HG02623 (cell line): ENCODE measurements around the gene HDAC9.
A peak's percentile ranks its signal among the peaks of the same experiment; 100 is the strongest.

Source experiments
- ATAC-seq: cut with Tn5 transposase; IDR thresholded peaks from one replicate; pipeline ENCODE4 v1.9.1; 2021; ENCODE audit warnings: moderate library complexity; ENCODE audit not compliant: unreplicated experiment

Gene HDAC9

DNA sequence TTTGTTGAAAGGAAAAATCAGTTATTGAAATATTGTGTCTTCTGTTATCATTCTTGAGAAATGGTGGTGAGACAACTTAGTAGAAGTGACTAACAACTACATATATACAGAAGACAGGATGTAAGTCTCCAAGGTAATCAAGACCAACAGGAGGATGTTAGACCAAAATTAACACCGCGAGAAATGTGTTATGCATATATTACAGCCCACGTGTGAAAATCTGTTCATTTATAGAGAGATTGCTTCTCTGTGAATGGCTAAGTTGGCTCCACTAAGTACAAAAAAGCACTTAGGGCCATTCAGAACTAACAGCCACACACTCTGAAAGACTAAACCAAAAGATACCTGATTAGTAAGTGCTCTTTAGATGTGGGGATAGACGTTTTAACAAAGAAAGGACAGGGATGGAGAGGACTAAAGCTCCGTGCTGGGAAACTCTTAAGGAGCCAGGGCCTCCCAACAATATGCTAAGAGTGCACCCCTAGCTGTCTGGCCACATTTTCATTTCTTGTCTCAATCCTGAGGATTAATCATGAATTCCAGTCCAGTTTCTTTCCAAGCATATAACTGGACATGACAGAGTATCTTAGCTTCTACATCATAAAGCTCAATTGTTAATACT is 26.5 kb downstream of the HDAC9 start:
- peak; percentile 42 for ATAC-seq

DNA sequence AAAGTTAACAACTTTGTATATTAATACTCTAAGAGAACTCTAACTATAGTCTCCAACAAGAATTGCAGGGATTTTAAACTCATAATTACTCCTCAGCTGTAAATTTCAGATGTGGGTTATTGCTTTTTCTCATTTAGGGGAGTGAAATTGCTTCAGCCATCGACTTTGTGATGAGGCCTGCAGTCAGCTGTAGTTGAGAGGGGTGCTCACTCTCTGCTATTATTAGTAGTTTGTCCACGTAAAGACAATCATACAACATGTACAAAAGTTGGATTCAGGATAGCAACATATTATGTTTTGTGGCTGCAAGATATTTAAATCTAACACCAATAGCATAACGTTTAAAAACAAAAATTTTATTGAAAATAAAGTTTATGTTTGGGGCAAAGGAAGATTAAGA is 28.7 kb downstream of the HDAC9 start:
- no peak for ATAC-seq

DNA sequence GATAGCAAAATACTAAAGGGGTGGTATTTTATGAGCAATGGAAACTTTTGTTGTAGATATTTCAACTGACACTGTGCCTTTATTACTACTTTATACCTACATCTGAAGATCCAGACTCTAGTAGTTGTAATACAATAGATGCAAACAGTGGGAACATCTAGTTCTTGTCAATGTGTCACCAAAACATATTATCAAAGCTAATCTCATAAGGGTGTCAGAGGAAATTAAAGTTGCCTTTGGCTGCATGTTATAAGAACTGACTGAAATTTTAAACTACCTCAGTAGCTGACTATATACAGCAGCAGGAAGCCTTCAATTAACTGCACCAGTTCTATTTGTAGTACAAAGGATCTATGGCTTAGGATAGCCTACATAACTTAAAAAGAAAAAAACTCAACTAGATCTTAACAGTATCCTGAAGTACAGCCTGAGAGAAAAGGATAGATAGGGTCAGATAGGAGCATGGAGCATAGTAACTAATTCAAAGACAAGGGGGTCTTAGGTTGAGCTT is 30.9 kb downstream of the HDAC9 start:
- ATAC-seq, result no peak

DNA sequence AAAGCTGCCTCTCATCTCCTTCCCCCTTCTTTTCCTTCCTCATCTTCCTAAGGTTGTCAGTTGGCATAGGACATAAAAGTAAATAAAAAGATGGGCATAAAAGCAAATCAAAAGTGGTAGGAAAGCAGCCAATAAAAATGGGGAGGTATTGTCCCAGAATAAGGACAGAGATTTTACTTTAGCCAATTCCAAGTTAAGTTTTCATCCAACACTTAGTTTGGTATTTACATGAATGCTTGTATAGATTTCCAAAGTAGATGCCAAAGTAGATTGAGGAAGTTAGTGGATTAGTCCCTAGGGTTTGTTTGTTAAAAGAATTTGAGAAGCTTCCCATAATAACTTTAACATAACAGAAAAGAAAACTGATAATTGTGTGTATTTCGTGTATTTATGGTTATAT is 33.7 kb downstream of the HDAC9 start:
- no peak for ATAC-seq

DNA sequence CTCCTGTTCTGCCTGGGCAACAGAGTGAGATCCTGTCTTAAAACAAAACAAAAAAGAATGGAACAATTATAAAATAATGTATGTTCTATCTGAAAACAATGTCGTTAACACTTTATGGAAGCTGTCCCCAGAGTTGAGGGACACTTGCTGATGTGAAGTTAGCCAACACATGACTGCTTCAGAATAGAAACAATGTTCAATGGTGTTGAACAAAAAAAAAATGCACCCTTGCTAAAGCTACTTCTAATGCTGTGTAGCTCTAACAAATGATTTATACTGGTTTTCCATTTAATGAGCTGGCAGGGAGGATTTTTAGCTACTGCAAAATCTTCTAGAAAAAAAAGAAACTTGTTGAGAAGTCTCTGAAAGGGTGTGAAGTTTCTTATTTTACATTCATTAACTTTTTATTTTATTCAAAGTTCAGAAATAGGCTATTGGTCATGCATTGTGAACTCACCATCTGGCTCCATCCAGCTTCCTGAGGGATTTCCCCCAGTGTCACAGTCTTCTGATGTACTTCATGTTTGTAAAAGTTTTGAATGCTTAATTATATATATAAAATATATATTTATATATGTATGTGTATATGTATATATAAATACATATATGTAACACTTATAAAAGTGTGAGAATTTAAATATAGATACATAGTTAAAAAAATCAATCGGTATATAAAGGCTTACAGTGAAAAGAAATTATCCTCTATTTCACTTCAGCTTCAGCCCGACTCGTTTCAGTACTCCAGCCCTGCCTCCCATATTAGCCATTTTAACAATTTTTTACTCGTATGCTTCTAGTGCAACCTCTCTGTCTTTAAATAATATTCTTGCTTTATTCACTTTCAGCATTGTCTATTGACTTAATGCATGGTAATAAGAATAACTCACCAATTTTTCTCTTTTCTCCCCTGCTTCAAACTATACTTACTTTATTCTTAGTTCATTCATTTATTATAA is 35.0 kb downstream of the HDAC9 start:
- ATAC-seq, result peak; percentile 84

DNA sequence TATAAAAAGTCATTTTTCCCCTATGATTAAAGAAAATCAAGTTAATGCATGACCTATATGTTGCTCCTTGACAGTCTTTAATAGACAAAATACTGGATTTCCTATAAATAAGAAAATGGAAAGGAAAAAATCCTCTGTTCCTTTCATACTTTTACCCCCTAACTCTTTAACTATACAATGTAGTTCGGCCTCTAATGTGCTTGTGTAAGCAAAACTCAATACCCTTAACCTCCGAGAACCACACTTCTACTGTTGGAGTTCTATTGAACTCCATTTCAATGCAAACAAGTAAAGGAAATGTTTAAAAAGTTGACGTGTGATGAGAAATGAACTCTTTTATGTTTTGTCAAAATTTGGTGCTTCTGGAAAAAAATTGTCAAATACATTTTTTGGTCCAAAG is 36.0 kb downstream of the HDAC9 start:
- ATAC-seq, result no peak

DNA sequence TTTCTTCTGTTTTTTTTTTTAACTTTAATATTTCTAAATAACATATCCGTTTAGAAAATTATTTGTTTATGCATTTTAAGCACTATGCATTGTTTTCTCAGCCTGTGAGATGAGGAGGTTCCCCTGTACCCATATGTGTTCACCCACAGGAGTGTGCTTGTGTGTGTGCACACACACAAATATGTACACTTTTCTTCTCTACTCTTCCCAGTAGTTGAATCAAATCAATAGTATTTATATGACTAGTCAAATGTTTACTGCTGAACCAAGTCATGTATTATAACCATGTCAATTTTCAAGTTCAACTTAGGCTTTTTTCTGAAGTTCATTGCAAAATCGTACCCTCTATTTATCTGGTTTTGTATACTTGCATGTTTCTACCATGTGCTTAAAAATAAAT is 37.3 kb downstream of the HDAC9 start:
- ATAC-seq, result no peak

DNA sequence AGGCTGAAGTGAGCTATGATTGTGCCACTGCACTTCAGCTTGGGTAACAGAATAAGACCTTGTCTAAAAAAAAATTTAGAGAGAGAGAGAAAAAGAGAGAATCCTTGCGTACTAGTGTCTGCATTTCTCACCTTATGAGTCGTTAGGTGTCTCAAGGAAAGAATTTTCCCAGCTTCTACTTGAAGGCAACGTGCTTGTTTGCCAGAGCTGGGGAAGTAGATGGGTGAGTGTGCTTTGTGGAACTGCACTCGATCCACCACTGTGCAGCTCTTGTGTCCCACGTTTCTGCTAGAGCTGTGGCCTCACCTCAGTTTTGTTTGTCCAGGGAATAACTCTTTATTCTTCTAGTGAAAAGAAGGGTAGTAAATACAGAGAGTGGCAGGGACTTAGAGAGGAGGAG is 38.9 kb downstream of the HDAC9 start:
- ATAC-seq, result no peak

DNA sequence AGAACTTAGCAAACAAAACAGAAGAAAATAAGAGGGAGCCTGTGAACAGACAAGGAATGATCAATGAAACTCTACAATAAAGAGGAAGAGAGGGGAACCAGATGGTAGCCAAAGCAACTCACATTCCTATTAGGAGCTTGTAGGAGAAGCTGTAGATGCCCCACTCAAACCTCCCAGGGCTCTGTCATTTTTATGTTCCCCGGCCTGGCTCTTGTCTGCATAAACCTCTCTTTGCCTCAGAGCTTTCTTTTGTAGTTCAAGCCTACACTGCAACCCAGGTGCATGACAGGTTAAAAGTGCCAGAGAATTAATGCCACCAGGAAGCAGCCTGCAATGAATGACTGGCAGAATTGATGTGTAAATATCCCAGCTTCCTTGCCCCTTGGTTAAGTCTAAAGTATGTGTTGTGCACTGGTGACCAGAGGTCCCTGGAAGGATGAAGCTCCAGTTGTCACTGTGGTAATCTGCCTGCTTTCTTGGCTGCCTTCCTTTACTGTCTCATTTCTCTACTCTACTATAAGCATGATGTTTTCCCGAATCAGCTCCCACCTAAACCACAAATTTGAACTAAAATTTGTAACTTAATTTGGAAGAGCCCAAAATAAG is 40.4 kb downstream of the HDAC9 start:
- no peak for ATAC-seq

DNA sequence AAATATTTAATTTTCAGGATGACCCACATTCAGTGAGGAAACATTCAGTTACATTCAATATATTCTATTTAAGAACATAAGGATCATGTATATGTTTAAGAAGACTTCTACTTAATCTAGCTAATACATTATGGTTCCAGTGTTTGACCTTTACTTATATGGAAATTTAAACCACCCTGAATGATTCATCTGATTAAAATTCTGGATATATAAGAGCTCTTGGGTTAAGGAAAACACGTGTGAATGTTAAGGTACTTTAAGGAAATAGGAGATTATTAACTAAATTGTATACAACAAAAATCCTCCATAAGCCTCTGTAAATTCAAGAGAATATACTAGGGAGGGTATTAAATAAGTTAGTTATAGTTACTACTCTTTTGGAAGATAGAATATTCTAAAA is 40.9 kb downstream of the HDAC9 start:
- no peak for ATAC-seq

DNA sequence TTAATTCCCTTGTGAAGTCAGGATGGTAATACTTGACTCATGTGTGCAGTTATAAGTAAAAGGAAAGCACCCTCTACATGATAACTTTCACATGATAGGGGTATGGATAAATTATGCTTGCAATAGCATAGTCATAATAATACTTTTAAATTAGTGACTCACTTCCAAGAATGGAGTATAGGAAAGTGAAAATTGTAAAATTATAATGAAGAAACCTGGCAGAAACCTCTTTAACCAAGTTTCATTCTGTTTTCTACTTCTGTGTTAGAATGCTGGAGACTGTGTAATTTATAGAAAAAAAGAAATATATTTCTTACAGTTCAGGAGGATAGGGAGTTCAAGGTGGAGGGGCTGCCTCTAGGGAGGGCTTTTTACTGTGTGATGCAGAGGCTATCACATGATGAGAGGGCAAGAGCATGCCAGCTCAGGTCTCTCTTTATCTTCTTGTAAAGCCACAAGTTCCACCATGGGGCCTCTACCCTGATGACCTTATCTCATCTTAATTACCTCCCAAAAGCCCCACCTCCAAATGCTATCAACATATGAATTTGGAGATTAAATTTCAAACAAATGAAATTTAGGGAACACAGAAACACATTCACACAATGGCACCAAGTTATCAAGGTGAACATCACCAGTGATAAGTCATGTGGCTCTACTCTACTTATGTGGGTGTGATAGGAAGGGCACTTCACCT is 43.2 kb downstream of the HDAC9 start:
- ATAC-seq, result peak; percentile 76

DNA sequence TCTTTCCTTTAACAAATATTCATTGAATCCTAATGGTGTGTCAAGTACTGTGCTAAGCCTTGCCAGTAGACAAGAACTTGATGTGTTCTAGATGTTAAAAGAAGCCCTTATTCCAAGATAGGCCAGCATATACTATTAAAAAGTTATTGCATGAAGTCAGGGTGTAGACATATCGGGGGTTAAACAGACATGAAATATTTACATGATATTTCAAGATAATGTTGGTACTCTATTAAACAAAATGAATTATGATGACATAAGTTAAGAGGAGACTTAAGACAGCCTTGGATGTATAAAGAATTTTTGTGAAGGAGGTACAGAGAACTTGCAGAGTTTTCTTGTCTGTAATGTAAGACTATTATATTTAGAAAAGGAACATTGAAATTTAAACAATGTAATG is 44.8 kb downstream of the HDAC9 start:
- ATAC-seq, result no peak

DNA sequence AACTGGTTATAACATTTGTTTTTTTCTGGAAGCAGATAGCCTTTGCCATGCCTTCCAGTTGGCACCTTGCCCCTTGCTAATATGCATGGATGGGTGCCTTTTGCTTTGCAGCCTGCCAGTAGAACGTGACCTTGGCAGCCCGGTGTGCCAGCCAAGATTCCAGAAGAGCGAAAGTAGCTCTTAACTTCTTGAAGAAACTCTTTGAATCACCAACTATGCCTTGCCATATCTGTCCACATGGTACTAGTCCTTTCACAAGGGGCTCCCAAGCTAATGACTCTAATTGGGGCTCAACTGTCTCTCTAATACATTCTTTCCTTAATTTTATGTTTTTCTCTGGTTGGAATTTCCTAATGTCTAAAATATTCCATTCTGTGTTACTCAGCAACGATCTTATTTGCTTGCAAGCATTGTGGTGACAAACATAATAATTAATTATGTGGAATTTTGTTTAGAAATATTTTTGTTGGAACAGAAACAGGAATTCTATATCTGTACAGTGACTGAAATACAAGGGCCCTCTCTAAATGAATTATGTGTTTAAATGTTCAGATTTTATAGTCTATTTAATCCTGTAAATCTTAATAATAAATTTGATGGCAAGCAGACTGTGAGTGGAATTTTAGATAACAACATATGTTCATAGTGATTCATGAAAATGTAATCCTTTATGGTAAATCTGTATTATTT is 45.8 kb downstream of the HDAC9 start:
- no peak for ATAC-seq

DNA sequence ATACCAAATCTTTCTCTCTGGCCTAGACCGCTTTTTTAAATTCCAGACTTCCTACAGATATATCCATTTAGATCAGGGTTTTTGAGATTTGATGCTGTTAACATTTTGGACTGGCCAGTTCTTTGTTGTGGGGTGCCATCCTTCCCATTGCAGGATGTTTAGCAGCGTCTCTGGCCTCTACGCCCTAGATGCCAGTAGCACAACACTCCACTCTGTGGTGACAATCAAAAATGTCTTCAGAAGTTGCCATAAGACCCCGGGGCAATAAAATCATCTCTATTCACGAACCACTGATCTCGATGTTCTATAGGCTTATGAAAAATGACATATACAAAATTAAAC is 46.3 kb downstream of the HDAC9 start:
- ATAC-seq, result no peak

DNA sequence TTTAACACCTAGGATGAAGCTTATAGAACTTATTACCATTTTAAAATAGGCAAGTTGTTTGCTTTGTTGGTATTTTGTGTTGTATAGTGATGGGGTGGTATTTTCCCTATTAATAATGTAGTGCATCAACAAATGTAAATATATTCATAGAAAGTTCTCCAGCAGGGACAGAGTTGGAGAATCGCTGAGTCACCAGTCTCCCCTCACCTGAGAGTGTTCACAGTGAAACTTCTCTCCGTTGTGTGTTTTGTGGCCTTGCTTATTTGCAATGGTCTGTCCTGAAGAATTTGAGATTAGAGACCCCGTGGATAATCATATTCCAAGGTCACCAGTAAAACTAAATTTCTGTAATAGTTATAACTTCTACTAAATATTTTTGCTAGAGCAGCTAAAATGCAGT is 51.0 kb downstream of the HDAC9 start:
- ATAC-seq, result no peak

DNA sequence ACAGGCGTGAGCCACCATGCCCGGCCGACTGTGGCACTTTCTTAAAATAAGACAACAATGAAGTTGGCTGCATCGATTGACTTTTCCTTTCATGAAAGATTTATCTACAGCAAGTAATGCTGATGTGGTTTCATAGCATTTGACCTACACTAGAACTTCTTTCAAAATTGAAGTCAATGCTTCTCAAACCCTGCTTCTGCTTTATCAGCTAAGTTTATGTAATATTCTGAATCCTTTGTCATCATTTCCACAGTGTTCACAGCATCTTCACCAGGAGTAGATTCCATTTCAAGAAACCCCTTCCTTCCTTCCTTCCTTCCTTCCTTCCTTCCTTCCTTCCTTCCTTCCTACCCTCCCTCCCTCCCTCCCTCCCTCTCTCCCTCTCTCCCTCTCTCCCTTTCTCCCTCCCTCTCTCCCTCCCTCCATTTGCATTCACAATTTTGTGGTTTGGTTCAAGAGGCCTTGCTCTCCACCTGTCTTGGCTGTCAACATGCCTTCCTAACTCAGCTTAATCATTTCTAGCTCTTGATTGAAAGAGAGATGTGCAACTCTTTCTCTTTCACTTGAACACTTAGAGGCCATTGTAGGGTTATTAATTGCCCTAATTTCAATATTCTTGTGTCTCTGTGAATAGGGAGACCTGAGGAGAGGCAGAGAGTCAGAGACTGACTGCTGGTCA is 52.1 kb downstream of the HDAC9 start:
- ATAC-seq, result no peak

DNA sequence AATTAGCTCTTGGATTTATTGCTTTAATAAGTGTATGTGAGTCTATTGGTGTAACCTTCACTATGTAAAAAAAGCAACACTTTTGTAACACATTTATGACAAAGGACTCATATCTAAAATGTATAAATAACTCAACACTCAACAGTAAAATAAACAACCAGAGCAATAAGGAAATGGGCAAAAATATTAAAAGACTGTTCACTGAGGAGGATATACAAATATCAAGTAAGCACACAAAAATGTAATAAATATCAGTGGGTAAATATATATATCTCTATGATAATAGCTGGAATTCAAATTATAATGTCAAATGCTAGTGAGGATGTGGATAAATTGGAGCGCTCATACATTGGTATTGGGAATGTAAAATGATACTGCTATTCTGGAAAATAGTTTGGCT is 53.0 kb downstream of the HDAC9 start:
- ATAC-seq, result no peak

DNA sequence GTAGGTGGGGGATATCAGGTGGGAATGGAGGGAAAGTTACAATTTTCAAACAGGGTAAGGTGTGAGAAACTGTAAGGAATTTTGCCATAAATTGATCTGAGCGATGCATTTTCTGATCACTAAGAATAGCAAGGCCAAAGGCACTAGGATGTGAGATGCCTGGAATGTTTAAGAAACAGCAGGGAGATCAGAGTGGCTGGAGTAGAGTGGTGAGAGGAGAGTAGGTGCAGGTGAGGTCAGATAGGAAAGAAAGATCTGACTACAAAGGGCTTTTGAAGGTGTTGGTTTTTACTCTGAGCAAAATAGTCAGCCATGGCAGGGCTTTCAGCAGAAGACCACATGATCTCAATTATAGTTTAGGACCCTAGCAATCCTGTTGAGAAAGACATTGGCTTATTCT is 55.0 kb downstream of the HDAC9 start:
- ATAC-seq, result no peak

DNA sequence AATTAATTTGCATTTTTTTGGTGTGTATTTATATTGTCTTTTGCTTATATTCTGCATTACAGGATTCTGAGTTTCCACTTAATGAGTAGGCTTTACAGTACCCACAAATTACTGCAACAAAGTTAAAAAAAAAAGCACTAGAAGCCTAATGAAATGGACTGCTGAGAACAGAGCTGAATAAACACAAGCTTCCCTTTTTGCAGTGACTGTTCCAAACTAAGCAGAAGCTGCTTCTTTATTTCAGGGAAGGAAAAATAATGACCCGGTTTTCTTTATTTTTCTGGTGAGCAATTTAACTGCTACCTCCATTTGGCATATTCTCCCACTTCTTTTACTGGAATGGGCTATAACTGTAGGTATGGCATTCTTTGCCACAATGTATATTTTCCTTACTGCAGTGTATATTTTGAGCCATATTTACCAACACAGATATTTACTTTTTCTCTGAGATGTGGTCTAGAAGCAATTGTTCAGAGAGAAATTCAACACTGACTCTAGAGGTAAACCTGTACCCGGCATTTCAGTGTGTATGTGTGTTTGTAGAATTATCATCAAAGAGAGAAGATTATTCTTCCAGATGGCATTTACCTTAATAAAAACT is 56.9 kb downstream of the HDAC9 start:
- no peak for ATAC-seq
